ENCODE results near the gene ENTREP3.
"Not testable (repeated sequence)": the region's sequence is repeated elsewhere in the genome, so short reads cannot be mapped to it uniquely, and the experiment has no call there.

- TF ChIP-seq POLR2AphosphoS5 (IDR thresholded peaks at IDR 0.05; ENCODE audit: low read depth, low read length); POLR2A (IDR thresholded peaks at IDR 0.05; ENCODE audit: low read depth, low read length); TAF1 (IDR thresholded peaks at IDR 0.05; ENCODE audit: borderline replicate concordance, low read depth, low read length): not testable (repeated sequence)
Measured at GRCh38 chr1:155211381-155212050, 43.8 kb downstream of the ENTREP3 start.

All from GM12892 (cell line).